SK-N-SH (cell line): ENCODE results near the gene ATP5F1D. TPM values are rescaled to one million over a fixed set of nuclear protein-coding genes. Genes with fewer than 3 reads are reported as not detected.
A peak's percentile ranks its signal among the peaks of the same experiment; 100 is the strongest.
"Not testable (repeated sequence)": the region's sequence is repeated elsewhere in the genome, so short reads cannot be mapped to it uniquely, and the experiment has no call there.

Source experiments
- CTCF ChIA-PET: fragments of 300-600, 350-600 bp; formaldehyde crosslinking; extraction: SDS; loops from one replicate; lab custom pipeline; 2021; lab: Yijun Ruan, JAX
- POLR2A ChIA-PET: fragments of 350-600 bp; sonication (Branson Sonifier 250); formaldehyde crosslinking; extraction: SDS; loops from one replicate; lab custom pipeline; 2020; ENCODE audit warnings: antibody characterized with exemption, inconsistent platforms; lab: Yijun Ruan, JAX
- DNase-seq: peaks from one replicate; pipeline ENCODE4 v3.0.0; 2012
- H2AFZ ChIP-seq: fragments of 200-600 bp; sonication (generic); 2 replicates; pipeline ENCODE4 v1.8.1; 2016; ENCODE audit warnings: antibody characterized with exemption, mild to moderate bottlenecking, low read depth
- H3F3A ChIP-seq: fragments of 200-600 bp; sonication (generic); replicated peaks from 2 replicates; pipeline ENCODE3; 2016; ENCODE audit warnings: antibody characterized with exemption, mild to moderate bottlenecking; ENCODE audit not compliant: insufficient read depth
- H3K27ac ChIP-seq, 2 experiments: fragments of 200-500 bp in 1 of 2; fragments of 200-600 bp in 1 of 2; sonication (Bioruptor generic) in 1 of 2; sonication (generic), shearing (Covaris generic) in 1 of 2; 2 replicates each; pipeline versions ENCODE4 v1.5.1 to v1.6.1; 2014 to 2016; ENCODE audit warnings: low read depth in 2 of 2, inconsistent platforms in 1 of 2, low read length in 1 of 2, mild to moderate bottlenecking in 1 of 2, mixed read lengths in 1 of 2
- H3K27me3 ChIP-seq: fragments of 200-600 bp; sonication (generic), shearing (Covaris generic); 2 replicates; pipeline ENCODE4 v1.6.1; 2016; ENCODE audit warnings: mixed run types; ENCODE audit not compliant: insufficient read depth
- H3K36me3 ChIP-seq, 2 experiments: fragments of 200-500 bp in 1 of 2; fragments of 200-600 bp in 1 of 2; sonication (Bioruptor generic) in 1 of 2; sonication (generic) in 1 of 2; replicated peaks in 1 of 2; 2 replicates each; pipeline versions ENCODE3 to v1.5.1; 2014 to 2016; ENCODE audit warnings: low read length in 1 of 2, mild to moderate bottlenecking in 1 of 2; ENCODE audit not compliant: insufficient read depth in 2 of 2, control insufficient read depth in 1 of 2
- H3K4me1 ChIP-seq, 2 experiments: fragments of 200-500 bp in 1 of 2; fragments of 200-600 bp in 1 of 2; sonication (Bioruptor generic) in 1 of 2; sonication (generic), shearing (Covaris generic) in 1 of 2; 2 replicates each; pipeline versions ENCODE4 v1.5.1 to v1.6.1; 2014 to 2016; ENCODE audit warnings: low read depth in 1 of 2, low read length in 1 of 2, mixed run types in 1 of 2; ENCODE audit not compliant: insufficient read depth in 2 of 2, control insufficient read depth in 1 of 2
- H3K4me2 ChIP-seq: fragments of 200-600 bp; sonication (generic), shearing (Covaris generic); 2 replicates; pipeline ENCODE4 v1.6.1; 2017; ENCODE audit warnings: mixed run types
- H3K4me3 ChIP-seq, 2 experiments: fragments of 200-500 bp in 1 of 2; fragments of 200-600 bp in 1 of 2; sonication (Bioruptor generic) in 1 of 2; sonication (generic), shearing (Covaris generic) in 1 of 2; 2 replicates each; pipeline versions ENCODE4 v1.5.1 to v1.8.1; 2014 to 2016; ENCODE audit warnings: low read depth in 2 of 2, inconsistent platforms in 1 of 2, low read length in 1 of 2, mild to moderate bottlenecking in 1 of 2, mixed read lengths in 1 of 2, moderate library complexity in 1 of 2
- H3K79me2 ChIP-seq: fragments of 200-600 bp; sonication (generic); 2 replicates; pipeline ENCODE4 v1.8.1; 2017; ENCODE audit warnings: mild to moderate bottlenecking; ENCODE audit not compliant: insufficient read depth
- H3K9ac ChIP-seq: fragments of 200-600 bp; sonication (generic); 2 replicates; pipeline ENCODE4 v1.6.1; 2017; ENCODE audit warnings: mixed run types
- H3K9me2 ChIP-seq: fragments of 200-600 bp; sonication (generic); 2 replicates; pipeline ENCODE4 v1.6.1; 2017; ENCODE audit warnings: mixed run types
- H3K9me3 ChIP-seq: fragments of 200-600 bp; sonication (generic); 2 replicates; pipeline ENCODE4 v1.6.1; 2017; ENCODE audit warnings: mixed run types, mild to moderate bottlenecking, moderate library complexity
- H4K20me1 ChIP-seq: fragments of 200-600 bp; sonication (generic); 2 replicates; pipeline ENCODE4 v1.6.1; 2017; ENCODE audit warnings: mild to moderate bottlenecking, mixed run types; ENCODE audit not compliant: insufficient read depth
- ELF1 ChIP-seq: IDR thresholded peaks from 2 replicates; pipeline ENCODE4 v1.4.0; 2012
- EZH2phosphoT487 ChIP-seq: fragments of 200-600 bp; sonication (generic); IDR thresholded peaks from 2 replicates; pipeline ENCODE4 v1.6.1; 2017; ENCODE audit warnings: low read depth, mixed run types, mild to moderate bottlenecking, antibody characterized with exemption, moderate library complexity, borderline replicate concordance
- FOXJ3 ChIP-seq: sonication (generic); formaldehyde crosslinking; IDR thresholded peaks from 2 replicates; pipeline ENCODE4 v1.5.1; 2020; ENCODE audit warnings: mild to moderate bottlenecking, missing genetic modification reagents
- GABPA ChIP-seq: IDR thresholded peaks from 2 replicates; pipeline ENCODE4 v1.4.0; 2012; ENCODE audit warnings: low read depth, mild to moderate bottlenecking
- GATA2 ChIP-seq: sonication (generic); formaldehyde crosslinking; IDR thresholded peaks from 2 replicates; pipeline ENCODE4 v1.5.0; 2020; ENCODE audit warnings: mild to moderate bottlenecking, missing genetic modification reagents
- JUND ChIP-seq: IDR thresholded peaks from 2 replicates; pipeline ENCODE4 v1.4.0; 2012
- MEF2A ChIP-seq: IDR thresholded peaks from 2 replicates; pipeline ENCODE4 v1.4.0; 2012; ENCODE audit warnings: low read depth, borderline replicate concordance
- RAD21 ChIP-seq: IDR thresholded peaks from 2 replicates; pipeline ENCODE4 v1.6.1; 2012; ENCODE audit warnings: mild to moderate bottlenecking, low read length
- RFX5 ChIP-seq: IDR thresholded peaks from 2 replicates; pipeline ENCODE4 v1.6.1; 2012; ENCODE audit warnings: mild to moderate bottlenecking, improper control_type of control experiment, low read length
- TCF12 ChIP-seq: IDR thresholded peaks from 2 replicates; pipeline ENCODE4 v1.4.0; 2012
- YY1 ChIP-seq: IDR thresholded peaks from 2 replicates; pipeline ENCODE4 v1.4.0; 2012; ENCODE audit warnings: low read depth, mild to moderate bottlenecking
- WGBS: methylation state at CpG from one replicate; pipeline ENCODE4 v1.1.6; 2017; ENCODE audit warnings: low lambda C conversion rate; 5-methylcytosine and 5-hydroxymethylcytosine counted together
- polyA plus RNA-seq, 3 experiments: library from polyadenylated mRNA; depleted of rRNA; stranded (reverse); fragments of >200 nt; gene quantifications; 2 replicates each; pipeline ENCODE4 v1.2.3, GENCODE V29; 2012
- TF ChIP-seq, protein P1 (sequence below): fragments of 150-350 bp; IDR thresholded peaks from 2 replicates; pipeline ENCODE4 v1.6.1; 2017; ENCODE audit warnings: antibody characterized with exemption, low read length, low read depth, borderline replicate concordance
- TF ChIP-seq, protein P2 (sequence below): IDR thresholded peaks from 2 replicates; pipeline ENCODE4 v1.4.0; 2012; ENCODE audit warnings: low read depth, borderline replicate concordance
- TF ChIP-seq, protein P3 (sequence below): IDR thresholded peaks from 2 replicates; pipeline ENCODE4 v1.4.0; 2012; ENCODE audit warnings: low read depth, borderline replicate concordance
- TF ChIP-seq, protein P4 (sequence below): IDR thresholded peaks from 2 replicates; pipeline ENCODE4; 2012

ATP5F1D gene
- polyA plus RNA-seq, 1 of the 3 experiments (the other 2 are of a cell fraction), result 226 TPM

- TF ChIP-seq GATA2 (CRISPR knock-in tag), result no peak
- no peak for TF ChIP-seq EZH2phosphoT487
- TF ChIP-seq TCF12, result no peak
- TF ChIP-seq, protein P1, sequence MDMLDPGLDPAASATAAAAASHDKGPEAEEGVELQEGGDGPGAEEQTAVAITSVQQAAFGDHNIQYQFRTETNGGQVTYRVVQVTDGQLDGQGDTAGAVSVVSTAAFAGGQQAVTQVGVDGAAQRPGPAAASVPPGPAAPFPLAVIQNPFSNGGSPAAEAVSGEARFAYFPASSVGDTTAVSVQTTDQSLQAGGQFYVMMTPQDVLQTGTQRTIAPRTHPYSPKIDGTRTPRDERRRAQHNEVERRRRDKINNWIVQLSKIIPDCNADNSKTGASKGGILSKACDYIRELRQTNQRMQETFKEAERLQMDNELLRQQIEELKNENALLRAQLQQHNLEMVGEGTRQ, result no peak
- TF ChIP-seq FOXJ3 (CRISPR knock-in tag), result no peak
- TF ChIP-seq ELF1, result no peak
- no peak for TF ChIP-seq YY1
- TF ChIP-seq MEF2A, result no peak
- TF ChIP-seq RFX5, result no peak
- TF ChIP-seq RAD21, result no peak
- TF ChIP-seq, protein P2, sequence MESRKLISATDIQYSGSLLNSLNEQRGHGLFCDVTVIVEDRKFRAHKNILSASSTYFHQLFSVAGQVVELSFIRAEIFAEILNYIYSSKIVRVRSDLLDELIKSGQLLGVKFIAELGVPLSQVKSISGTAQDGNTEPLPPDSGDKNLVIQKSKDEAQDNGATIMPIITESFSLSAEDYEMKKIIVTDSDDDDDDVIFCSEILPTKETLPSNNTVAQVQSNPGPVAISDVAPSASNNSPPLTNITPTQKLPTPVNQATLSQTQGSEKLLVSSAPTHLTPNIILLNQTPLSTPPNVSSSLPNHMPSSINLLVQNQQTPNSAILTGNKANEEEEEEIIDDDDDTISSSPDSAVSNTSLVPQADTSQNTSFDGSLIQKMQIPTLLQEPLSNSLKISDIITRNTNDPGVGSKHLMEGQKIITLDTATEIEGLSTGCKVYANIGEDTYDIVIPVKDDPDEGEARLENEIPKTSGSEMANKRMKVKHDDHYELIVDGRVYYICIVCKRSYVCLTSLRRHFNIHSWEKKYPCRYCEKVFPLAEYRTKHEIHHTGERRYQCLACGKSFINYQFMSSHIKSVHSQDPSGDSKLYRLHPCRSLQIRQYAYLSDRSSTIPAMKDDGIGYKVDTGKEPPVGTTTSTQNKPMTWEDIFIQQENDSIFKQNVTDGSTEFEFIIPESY, result no peak
- no peak for TF ChIP-seq GABPA
- no peak for TF ChIP-seq JUND
- TF ChIP-seq, protein P3, sequence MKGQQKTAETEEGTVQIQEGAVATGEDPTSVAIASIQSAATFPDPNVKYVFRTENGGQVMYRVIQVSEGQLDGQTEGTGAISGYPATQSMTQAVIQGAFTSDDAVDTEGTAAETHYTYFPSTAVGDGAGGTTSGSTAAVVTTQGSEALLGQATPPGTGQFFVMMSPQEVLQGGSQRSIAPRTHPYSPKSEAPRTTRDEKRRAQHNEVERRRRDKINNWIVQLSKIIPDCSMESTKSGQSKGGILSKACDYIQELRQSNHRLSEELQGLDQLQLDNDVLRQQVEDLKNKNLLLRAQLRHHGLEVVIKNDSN, result no peak
- TF ChIP-seq, protein P4, sequence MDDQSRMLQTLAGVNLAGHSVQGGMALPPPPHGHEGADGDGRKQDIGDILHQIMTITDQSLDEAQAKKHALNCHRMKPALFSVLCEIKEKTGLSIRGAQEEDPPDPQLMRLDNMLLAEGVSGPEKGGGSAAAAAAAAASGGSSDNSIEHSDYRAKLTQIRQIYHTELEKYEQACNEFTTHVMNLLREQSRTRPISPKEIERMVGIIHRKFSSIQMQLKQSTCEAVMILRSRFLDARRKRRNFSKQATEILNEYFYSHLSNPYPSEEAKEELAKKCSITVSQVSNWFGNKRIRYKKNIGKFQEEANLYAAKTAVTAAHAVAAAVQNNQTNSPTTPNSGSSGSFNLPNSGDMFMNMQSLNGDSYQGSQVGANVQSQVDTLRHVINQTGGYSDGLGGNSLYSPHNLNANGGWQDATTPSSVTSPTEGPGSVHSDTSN, result no peak
- TF ChIP-seq, all 33 proteins: peak for 0
- DNase-seq, result no peak
- ChIA-PET POLR2A (interaction anchor here (1.1 to 2.9 kb wide), 3 partner anchors 20 to 24 kb away, joined by 6 to 110 read pairs (median 32); partner anchors contain the start of gene CIRBP), CTCF (interaction anchor here (1.6 to 9.7 kb wide), 5 partner anchors 15 to 42 kb away, joined by 5 to 594 read pairs (median 44); partner anchors contain the start of genes CIRBP and FAM174C)
- Histone ChIP-seq H3K36me3 (no peaks in the 10 kb centered on the region), H3K9me3 (no peaks in the 10 kb centered on the region), H3F3A (peaks cover 31% of the 10 kb centered on the region), H2AFZ (no peak overlapping the region), H3K9me2 (no peaks in the 10 kb centered on the region), H3K79me2 (peaks cover 50% of the 10 kb centered on the region), H3K4me3 (no peak overlapping the region), H3K27me3 (no peaks in the 10 kb centered on the region), H3K4me1 (peaks cover 17 to 43% of the 10 kb centered on the region in 2 experiments; a peak in 3 of 4 replicates), H3K4me2 (no peak overlapping the region), H3K27ac (no peak overlapping the region; a peak in 2 of 4 replicates), H4K20me1 (peaks cover 9% of the 10 kb centered on the region; the same call in 1 of the 2 replicates), H3K9ac (no peak overlapping the region)
- WGBS, result 94% methylated on average over 7 of the region's 26 CpGs
Measured at GRCh38 chr19:1245494-1246264, 4.1 kb downstream of the ATP5F1D start.

GRCh38 chr19:1246265-1247087, 4.9 kb downstream of the ATP5F1D start:
- not testable (repeated sequence) for H3K4me3 ChIP-seq, H3K9me3 ChIP-seq, H3K27me3 ChIP-seq, H3K9me2 ChIP-seq, DNase-seq, H3K4me2 ChIP-seq, H3K9ac ChIP-seq, H3K36me3 ChIP-seq, H2AFZ ChIP-seq
- H3K79me2 ChIP-seq, result peaks cover 51% of the 10 kb centered on the region
- peaks cover 17% of the 10 kb centered on the region; the same call in 1 of the 2 replicates for H4K20me1 ChIP-seq
- H3F3A ChIP-seq, result peaks cover 33% of the 10 kb centered on the region
- peaks cover 17 to 41% of the 10 kb centered on the region in 2 experiments; a peak in 3 of 4 replicates for H3K4me1 ChIP-seq
- H3K27ac ChIP-seq, result peak overlapping the region in 1 of 2 experiments; percentile 17; a peak in 1 of 4 replicates
- WGBS, result 81% methylated on average over 23 of the region's 27 CpGs
- CTCF ChIA-PET, result interaction anchor here (1.2 to 9.7 kb wide), 3 partner anchors 14 to 33 kb away, joined by 3 to 594 read pairs (median 44); partner anchors contain the start of gene CIRBP
- POLR2A ChIA-PET, result interaction anchor here (1.1 to 1.5 kb wide), 2 partner anchors 20 to 22 kb away, joined by 5 to 6 read pairs; partner anchors contain the start of gene CIRBP
